OCI-LY3 (cell line): ENCODE measurements around the gene ZNF618.

Source experiments
- EZH2phosphoT487 ChIP-seq: fragments of 200-600 bp; shearing (Covaris generic); IDR thresholded peaks from 2 replicates; pipeline ENCODE4 v1.6.1; 2018; ENCODE audit warnings: antibody characterized with exemption, mixed run types, low read depth
- TF ChIP-seq, protein P1 (sequence below): fragments of 200-600, 300-600 bp; sonication (generic); IDR thresholded peaks from 2 replicates; pipeline ENCODE4 v1.5.1; 2014; ENCODE audit warnings: antibody characterized with exemption, low read length, low read depth

DNA sequence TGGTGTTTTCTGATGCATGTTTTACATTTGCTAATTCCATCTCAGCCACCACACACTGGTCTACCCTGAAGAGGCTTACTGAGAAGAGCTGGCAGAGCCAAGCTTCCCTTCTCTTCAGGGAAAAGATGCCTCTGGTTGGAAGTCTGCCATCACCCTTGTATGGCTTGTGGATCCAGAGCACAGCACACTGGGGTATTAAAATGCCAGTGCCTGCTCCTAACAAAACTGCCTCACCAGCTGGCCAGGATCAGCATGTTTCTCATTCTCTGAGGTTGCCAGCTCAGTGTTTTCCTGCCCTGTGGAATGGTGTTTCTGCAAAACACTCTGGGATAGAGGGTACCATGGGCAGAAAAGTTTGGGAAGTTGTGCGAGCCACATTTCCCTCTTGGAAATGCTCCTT is 31.6 kb upstream of the ZNF618 start:
- TF ChIP-seq, protein P1, sequence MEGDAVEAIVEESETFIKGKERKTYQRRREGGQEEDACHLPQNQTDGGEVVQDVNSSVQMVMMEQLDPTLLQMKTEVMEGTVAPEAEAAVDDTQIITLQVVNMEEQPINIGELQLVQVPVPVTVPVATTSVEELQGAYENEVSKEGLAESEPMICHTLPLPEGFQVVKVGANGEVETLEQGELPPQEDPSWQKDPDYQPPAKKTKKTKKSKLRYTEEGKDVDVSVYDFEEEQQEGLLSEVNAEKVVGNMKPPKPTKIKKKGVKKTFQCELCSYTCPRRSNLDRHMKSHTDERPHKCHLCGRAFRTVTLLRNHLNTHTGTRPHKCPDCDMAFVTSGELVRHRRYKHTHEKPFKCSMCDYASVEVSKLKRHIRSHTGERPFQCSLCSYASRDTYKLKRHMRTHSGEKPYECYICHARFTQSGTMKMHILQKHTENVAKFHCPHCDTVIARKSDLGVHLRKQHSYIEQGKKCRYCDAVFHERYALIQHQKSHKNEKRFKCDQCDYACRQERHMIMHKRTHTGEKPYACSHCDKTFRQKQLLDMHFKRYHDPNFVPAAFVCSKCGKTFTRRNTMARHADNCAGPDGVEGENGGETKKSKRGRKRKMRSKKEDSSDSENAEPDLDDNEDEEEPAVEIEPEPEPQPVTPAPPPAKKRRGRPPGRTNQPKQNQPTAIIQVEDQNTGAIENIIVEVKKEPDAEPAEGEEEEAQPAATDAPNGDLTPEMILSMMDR, result no peak
- TF ChIP-seq EZH2phosphoT487, result no peak
